IMR-90 (cell line): ENCODE data around the gene COG4. TPM values are rescaled to one million over a fixed set of nuclear protein-coding genes. Genes with fewer than 3 reads are reported as not detected.

ENCODE experiments used
- ATAC-seq: fragments of 200-7000 bp; cut with Tn5 transposase; 2 replicates; pipeline ENCODE4 v1.9.1; 2020; ENCODE audit warnings: low read depth, mild to moderate bottlenecking, moderate library complexity
- BruUV-seq: library from RNA; stranded (reverse); fragments of 400-500 nt; replicated peaks from 2 replicates; lab custom pipeline; 2021; lab: Mats Ljungman, UMichigan
- CTCF ChIA-PET: fragments of 300-600 bp; formaldehyde crosslinking; extraction: SDS; loops from one replicate; lab custom pipeline; 2021; ENCODE audit warnings: antibody characterized with exemption; lab: Yijun Ruan, JAX
- POLR2A ChIA-PET: fragments of 300-600 bp; sonication (Branson Sonifier 250); formaldehyde crosslinking; loops from one replicate; lab custom pipeline; 2022; ENCODE audit warnings: antibody characterized with exemption; ENCODE audit not compliant: unreplicated experiment; lab: Charles Lee
- DNase-seq: peaks from one replicate; pipeline ENCODE4 v3.0.0; 2013
- H2AFZ ChIP-seq: replicated peaks from 2 replicates; pipeline ENCODE3; 2013; ENCODE audit warnings: low read length, mild to moderate bottlenecking; ENCODE audit not compliant: poor library complexity
- H2AK5ac ChIP-seq: 2 replicates; pipeline ENCODE4 v1.6.1; 2013; ENCODE audit warnings: low read depth, low read length, inconsistent platforms
- H2AK9ac ChIP-seq: replicated peaks from 2 replicates; pipeline ENCODE3; 2013; ENCODE audit warnings: mild to moderate bottlenecking, low read depth, low read length, moderate library complexity; ENCODE audit not compliant: poor library complexity
- H2BK120ac ChIP-seq: 2 replicates; pipeline ENCODE4 v1.6.1; 2013; ENCODE audit warnings: low read depth, low read length, inconsistent platforms
- H2BK15ac ChIP-seq: 3 replicates; pipeline ENCODE4 v1.6.1; 2013; ENCODE audit warnings: low read depth, low read length, inconsistent platforms
- H2BK20ac ChIP-seq: 2 replicates; pipeline ENCODE4 v1.6.1; 2013; ENCODE audit warnings: low read depth, mild to moderate bottlenecking, inconsistent platforms, low read length, moderate library complexity
- H2BK5ac ChIP-seq: 2 replicates; pipeline ENCODE4 v1.6.1; 2013; ENCODE audit warnings: mild to moderate bottlenecking, low read depth, low read length, inconsistent platforms; ENCODE audit not compliant: poor library complexity, severe bottlenecking
- H3K14ac ChIP-seq: replicated peaks from 2 replicates; pipeline ENCODE4 v1.6.1; 2013; ENCODE audit warnings: low read depth, low read length, inconsistent platforms
- H3K18ac ChIP-seq: 2 replicates; pipeline ENCODE4 v1.6.1; 2013; ENCODE audit warnings: low read depth, low read length, control low read depth
- H3K23ac ChIP-seq: 2 replicates; pipeline ENCODE4 v1.6.1; 2013; ENCODE audit warnings: low read depth, low read length, inconsistent platforms
- H3K27ac ChIP-seq: 2 replicates; pipeline ENCODE4 v1.5.1; 2013; ENCODE audit warnings: mild to moderate bottlenecking, control low read depth, low read length; ENCODE audit not compliant: insufficient read depth
- H3K27me3 ChIP-seq: 2 replicates; pipeline ENCODE4 v1.6.1; 2013; ENCODE audit warnings: low read length; ENCODE audit not compliant: control insufficient read depth, insufficient read depth
- H3K36me3 ChIP-seq: 2 replicates; pipeline ENCODE4 v1.6.1; 2013; ENCODE audit warnings: low read length, mixed read lengths; ENCODE audit not compliant: control insufficient read depth, insufficient read depth
- H3K4ac ChIP-seq: 2 replicates; pipeline ENCODE4 v1.6.1; 2013; ENCODE audit warnings: low read depth, low read length, inconsistent platforms
- H3K4me1 ChIP-seq: 2 replicates; pipeline ENCODE4 v1.6.1; 2013; ENCODE audit warnings: low read length, mixed read lengths; ENCODE audit not compliant: control insufficient read depth, insufficient read depth
- H3K4me2 ChIP-seq: 2 replicates; pipeline ENCODE4 v1.6.1; 2013; ENCODE audit warnings: low read depth, mild to moderate bottlenecking, control low read depth, low read length, moderate library complexity
- H3K4me3 ChIP-seq: 2 replicates; pipeline ENCODE4 v1.5.1; 2013; ENCODE audit warnings: low read depth, mild to moderate bottlenecking, control low read depth, low read length, moderate library complexity; ENCODE audit not compliant: insufficient read depth
- H3K56ac ChIP-seq: 2 replicates; pipeline ENCODE4 v1.6.1; 2013; ENCODE audit warnings: low read length, inconsistent platforms; ENCODE audit not compliant: insufficient read depth; ENCODE audit errors: extremely low read depth
- H3K79me1 ChIP-seq, 2 experiments: 2 replicates each; pipeline ENCODE4 v1.6.1; 2013; ENCODE audit warnings: low read length in 2 of 2, inconsistent platforms in 1 of 2, low read depth in 1 of 2
- H3K9ac ChIP-seq: 2 replicates; pipeline ENCODE4 v1.6.1; 2013; ENCODE audit warnings: low read depth, low read length, control low read depth
- H3K9me1 ChIP-seq: 2 replicates; pipeline ENCODE4 v1.6.1; 2013; ENCODE audit warnings: low read length, inconsistent platforms; ENCODE audit not compliant: insufficient read depth
- H3K9me3 ChIP-seq: 2 replicates; pipeline ENCODE4 v1.6.1; 2013; ENCODE audit warnings: low read length; ENCODE audit not compliant: control insufficient read depth, insufficient read depth
- H4K20me1 ChIP-seq: 2 replicates; pipeline ENCODE4 v1.6.1; 2013; ENCODE audit warnings: low read length, inconsistent platforms; ENCODE audit not compliant: insufficient read depth
- H4K5ac ChIP-seq: 2 replicates; pipeline ENCODE4 v1.6.1; 2013; ENCODE audit warnings: mild to moderate bottlenecking, low read depth, low read length, control low read depth
- H4K8ac ChIP-seq, 2 experiments: 2 replicates each; pipeline ENCODE4 v1.6.1; 2013; ENCODE audit warnings: low read depth in 2 of 2, low read length in 2 of 2, control low read depth in 1 of 2, inconsistent platforms in 1 of 2
- H4K91ac ChIP-seq: 2 replicates; pipeline ENCODE4 v1.6.1; 2013; ENCODE audit warnings: low read depth, low read length, inconsistent platforms; ENCODE audit not compliant: insufficient read depth
- CEBPB ChIP-seq: IDR thresholded peaks from 2 replicates; pipeline ENCODE4 v1.6.1; 2012; ENCODE audit warnings: low read depth, low read length, improper control_type of control experiment
- CTCF ChIP-seq: conservative IDR thresholded peaks from 2 replicates; pipeline ENCODE4 v1.5.1; 2012; ENCODE audit warnings: mild to moderate bottlenecking, low read depth, low read length, improper control_type of control experiment
- ELK1 ChIP-seq: fragments of 150-350 bp; IDR thresholded peaks from 2 replicates; pipeline ENCODE4 v1.6.1; 2016; ENCODE audit warnings: low read depth, mild to moderate bottlenecking, low read length, moderate library complexity, borderline replicate concordance
- MAFK ChIP-seq: IDR thresholded peaks from 2 replicates; pipeline ENCODE4 v1.6.1; 2012; ENCODE audit warnings: low read depth, low read length, improper control_type of control experiment
- MAZ ChIP-seq: IDR thresholded peaks from 2 replicates; pipeline ENCODE4 v1.6.1; 2012; ENCODE audit warnings: low read depth, mild to moderate bottlenecking, low read length, improper control_type of control experiment, moderate library complexity, borderline replicate concordance
- POLR2A ChIP-seq: IDR thresholded peaks from 2 replicates; pipeline ENCODE4 v1.6.1; 2012; ENCODE audit warnings: mild to moderate bottlenecking, low read depth, low read length
- RCOR1 ChIP-seq: IDR thresholded peaks from 2 replicates; pipeline ENCODE4 v1.6.1; 2012; ENCODE audit warnings: mild to moderate bottlenecking, low read length, improper control_type of control experiment; ENCODE audit not compliant: insufficient replicate concordance
- SMC3 ChIP-seq: fragments of 150-350 bp; IDR thresholded peaks from 2 replicates; pipeline ENCODE4 v1.6.1; 2016; ENCODE audit warnings: low read depth, mild to moderate bottlenecking, antibody characterized with exemption, low read length, moderate library complexity
- WGBS, 2 experiments: methylation state at CpG; one replicate each; pipeline versions ENCODE4 v1.1.5 to v1.1.7; 2013; ENCODE audit warnings: missing lambda C conversion rate in 2 of 2; ENCODE audit not compliant: insufficient read length in 1 of 2; ENCODE audit errors: extremely low coverage in 2 of 2; 5-methylcytosine and 5-hydroxymethylcytosine counted together
- dilution Hi-C: fragments of 300-500 bp; cut with HindIII; formaldehyde crosslinking; loops from one replicate; pipeline ENCODE4 v1.14.3; 2018; ENCODE audit warnings: low sequenced_read_pairs; ENCODE audit not compliant: unreplicated experiment
- in situ Hi-C: fragments of 300-500 bp; cut with MboI; formaldehyde crosslinking; loops from 3 replicates; pipeline ENCODE4 v1.14.3; 2019; ENCODE audit warnings: low sequenced_read_pairs, inconsistent platforms, mixed read lengths
- intact Hi-C: fragments of 100-400 bp; cut with micrococcal nuclease; formaldehyde crosslinking; loops from 2 replicates; pipeline ENCODE4 v1.10.0; 2022
- polyA plus RNA-seq, 3 experiments: library from polyadenylated mRNA; depleted of rRNA; stranded (reverse); fragments of >200 nt; gene quantifications; 2 replicates each; pipeline ENCODE4 v1.2.3, GENCODE V29; 2012; ENCODE audit warnings: low replicate concordance in 1 of 3
- total RNA-seq: library from RNA; depleted of rRNA; stranded (reverse); fragments of >200 nt; gene quantifications from 2 replicates; pipeline ENCODE4 v1.2.3, GENCODE V29; 2012

COG4 gene
- total and polyA plus RNA-seq, 2 of the 4 experiments (the other 2 are of a cell fraction): 47.5 to 96.1 TPM

GRCh38 chr16:70470141-70470926 lies 53.0 kb downstream of the COG4 start (continued):
- TF ChIP-seq ELK1: no peak

- Histone ChIP-seq H3K36me3 (peaks cover 8% of the 10 kb centered on the region), H3K27ac (no peak overlapping the region), H3K4ac (no peak overlapping the region), H2BK15ac (no peak overlapping the region), H3K9me3 (no peaks in the 10 kb centered on the region), H3K4me2 (no peak overlapping the region), H2AFZ (no peak overlapping the region), H3K9ac (no peak overlapping the region), H3K18ac (no peak overlapping the region), H4K91ac (no peak overlapping the region), H3K14ac (no peak overlapping the region), H2AK9ac (peak overlapping the region; percentile 8), H2AK5ac (no peak overlapping the region), H4K5ac (no peak overlapping the region), H3K56ac (no peak overlapping the region), H3K4me3 (no peak overlapping the region), H2BK120ac (no peak overlapping the region), H2BK20ac (no peak overlapping the region), H3K79me1 (no peaks in the 10 kb centered on the region), H3K27me3 (no peaks in the 10 kb centered on the region), H3K23ac (no peak overlapping the region), H3K4me1 (peaks cover 2% of the 10 kb centered on the region; the same call in 1 of the 2 replicates), H3K9me1 (0 out of 2 replicates have a peak, but pooled peaks cover 2% of the 10 kb centered on the region), H4K8ac (no peak overlapping the region), H4K20me1 (no peaks in the 10 kb centered on the region; the same call in 1 of the 2 replicates), H2BK5ac (no peak overlapping the region)
- dilution Hi-C loops (no loop called here), intact Hi-C loops (no loop called here), in situ Hi-C loops (no loop called here)
- DNase-seq (no peak), ATAC-seq (no peak)
- ChIA-PET POLR2A (no interaction called here), CTCF (no interaction called here)
- no TSS peak for BruUV-seq
- 96% methylated on average over 5 of the region's 16 CpGs; no CpG with 5 or more reads in 1 of the 2 experiments for WGBS, 2 experiments
- TF ChIP-seq MAFK (no peak), CEBPB (no peak), SMC3 (no peak), POLR2A (no peak), MAZ (no peak), CTCF (no peak), RCOR1 (no peak), ELK1 (no peak)
Measured at GRCh38 chr16:70468776-70469525, 54.4 kb downstream of the COG4 start.
